ENCODE measurements around the gene NAPG.
"Not testable (repeated sequence)": the region's sequence is repeated elsewhere in the genome, so short reads cannot be mapped to it uniquely, and the experiment has no call there.

NAPG gene

DNA sequence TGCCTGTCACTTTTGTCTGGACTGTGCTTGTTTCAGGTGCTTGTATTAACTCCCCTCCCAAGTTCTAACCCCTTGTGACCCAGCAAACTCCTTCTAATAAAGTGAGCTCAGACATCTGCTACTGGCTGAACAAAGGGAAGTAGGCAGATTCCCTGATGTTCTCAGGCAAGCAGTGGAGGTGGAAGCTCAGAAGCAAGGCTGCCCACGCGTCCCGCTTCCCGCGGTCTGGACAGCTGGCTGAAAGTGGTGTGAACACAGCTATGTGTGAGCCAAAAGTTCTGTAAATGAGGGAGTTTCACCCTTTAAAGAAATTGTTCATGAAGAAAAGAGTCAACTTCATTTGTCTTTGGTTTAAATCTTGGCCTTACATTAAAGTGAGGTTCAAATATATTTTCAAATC lies 40.0 kb downstream of the NAPG start:
- no peak overlapping the region for H3K9ac ChIP-seq (ENCODE audit: low read depth, low read length)
- WGBS = 95% methylated on average over 5 of the region's 5 CpGs
- H3K27me3 ChIP-seq (ENCODE audit: insufficient read depth, low read length) = no peaks in the 10 kb centered on the region

DNA sequence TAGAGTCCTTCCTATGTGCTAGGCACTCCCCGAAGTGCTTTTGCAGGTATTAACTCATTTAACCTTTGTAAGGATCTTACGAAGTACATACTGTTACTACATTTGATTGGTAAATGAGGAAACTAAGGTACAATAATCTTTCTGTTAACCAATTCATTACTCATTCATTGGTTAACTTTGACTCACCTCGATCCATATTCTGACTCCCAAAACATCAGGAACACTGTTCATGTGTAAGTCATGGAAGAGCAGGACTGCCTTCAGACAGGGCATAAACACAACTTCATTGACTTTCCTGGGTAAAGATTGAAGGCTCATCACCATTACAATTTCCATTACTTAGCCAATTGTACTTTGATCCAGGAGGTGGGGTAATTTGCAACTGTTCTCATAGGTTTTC lies 40.6 kb downstream of the NAPG start:
- no peaks in the 10 kb centered on the region for H3K9me3 ChIP-seq (ENCODE audit: insufficient read depth, low read depth, low read length)
- no peak overlapping the region for H3K27ac ChIP-seq (ENCODE audit: low read depth, low read length)
- H3K4me3 ChIP-seq (ENCODE audit: low read length) = no peak overlapping the region
- H3K27me3 ChIP-seq (ENCODE audit: insufficient read depth, low read length) = no peaks in the 10 kb centered on the region
- H3K36me3 ChIP-seq (ENCODE audit: insufficient read depth, low read length) = no peaks in the 10 kb centered on the region
- H3K9ac ChIP-seq (ENCODE audit: low read depth, low read length) = no peak overlapping the region
- no peaks in the 10 kb centered on the region for H3K4me1 ChIP-seq (ENCODE audit: insufficient read depth, low read length)
- 89% methylated on average over 2 of the region's 3 CpGs for WGBS

More for the DNA sequence above, 40.0 kb downstream of the NAPG start:
- H3K36me3 ChIP-seq (ENCODE audit: insufficient read depth, low read length) = no peaks in the 10 kb centered on the region
- H3K4me1 ChIP-seq (ENCODE audit: insufficient read depth, low read length) = no peaks in the 10 kb centered on the region
- H3K4me3 ChIP-seq (ENCODE audit: low read length) = no peak overlapping the region
- no peaks in the 10 kb centered on the region for H3K9me3 ChIP-seq (ENCODE audit: insufficient read depth, low read depth, low read length)
- no peak overlapping the region for H3K27ac ChIP-seq (ENCODE audit: low read depth, low read length)

DNA sequence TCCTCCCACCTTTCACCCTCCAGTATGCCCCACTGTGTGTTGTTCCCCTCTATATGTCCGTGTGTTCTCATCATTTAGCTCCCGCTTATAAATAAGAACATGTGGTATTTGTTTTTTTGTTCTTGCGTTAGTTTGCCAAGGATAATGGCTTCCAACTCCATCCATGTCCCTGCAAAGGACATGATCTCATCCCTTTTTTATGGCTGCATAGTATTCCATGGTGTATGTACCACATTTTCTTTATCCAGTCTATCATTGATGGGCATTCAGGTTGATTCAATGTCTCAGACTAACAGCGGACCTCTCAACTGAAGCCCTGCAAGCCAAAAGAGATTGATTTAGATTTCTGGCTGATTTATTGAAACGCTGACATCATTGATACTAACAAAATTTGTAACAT lies 44.1 kb downstream of the NAPG start:
- H3K27me3 ChIP-seq (ENCODE audit: insufficient read depth, low read length); H3K36me3 ChIP-seq (ENCODE audit: insufficient read depth, low read length); H3K9ac ChIP-seq (ENCODE audit: low read depth, low read length); H3K27ac ChIP-seq (ENCODE audit: low read depth, low read length); H3K4me3 ChIP-seq (ENCODE audit: low read length); H3K4me1 ChIP-seq (ENCODE audit: insufficient read depth, low read length); H3K9me3 ChIP-seq (ENCODE audit: insufficient read depth, low read depth, low read length): not testable (repeated sequence)
- WGBS = 97% methylated on average over 5 of the region's 5 CpGs

DNA sequence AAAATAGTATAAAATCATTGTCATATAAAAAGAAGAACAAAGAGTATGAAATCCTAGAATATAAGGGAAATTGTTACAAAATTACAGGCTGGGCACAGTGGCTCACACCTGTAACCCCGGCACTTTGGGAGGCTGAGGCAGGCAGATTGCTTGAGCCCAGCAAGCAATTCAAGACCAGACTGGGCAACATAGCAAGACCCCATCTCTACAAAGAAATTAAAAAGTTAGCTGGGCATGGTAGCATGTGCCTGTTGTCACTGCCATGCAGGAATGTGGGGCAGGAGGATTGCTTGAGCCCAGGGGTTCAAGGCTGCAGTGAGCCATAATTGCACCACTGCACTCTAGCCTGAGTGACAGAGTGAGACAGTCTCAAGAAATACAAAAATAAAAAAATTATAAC lies 44.8 kb downstream of the NAPG start:
- H3K27ac ChIP-seq (ENCODE audit: low read depth, low read length) = no peak overlapping the region

DNA sequence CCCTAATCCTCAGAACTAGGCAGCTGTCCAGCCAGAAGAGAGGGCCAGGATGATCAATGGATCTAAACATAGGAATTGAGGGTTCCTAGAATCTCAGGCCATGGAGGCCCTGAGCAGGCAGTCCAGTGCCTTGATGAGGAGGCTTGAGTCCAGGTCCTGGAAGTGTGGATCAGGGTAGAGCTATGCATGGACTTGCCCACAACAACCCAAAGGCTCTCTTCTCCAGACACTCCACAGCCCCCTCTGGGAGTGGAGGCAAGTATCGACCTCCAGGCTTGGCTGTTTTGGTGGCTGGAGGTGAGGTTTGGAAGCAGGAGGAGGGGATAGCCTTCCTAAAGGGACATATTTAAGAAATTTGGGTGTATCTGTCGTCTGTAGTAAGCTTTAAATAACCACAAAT lies 45.7 kb downstream of the NAPG start:
- H3K36me3 ChIP-seq (ENCODE audit: insufficient read depth, low read length) = no peaks in the 10 kb centered on the region
- H3K9ac ChIP-seq (ENCODE audit: low read depth, low read length) = no peak overlapping the region
- H3K27me3 ChIP-seq (ENCODE audit: insufficient read depth, low read length) = no peaks in the 10 kb centered on the region
- H3K4me1 ChIP-seq (ENCODE audit: insufficient read depth, low read length) = no peaks in the 10 kb centered on the region
- H3K9me3 ChIP-seq (ENCODE audit: insufficient read depth, low read depth, low read length) = no peaks in the 10 kb centered on the region
- no peak overlapping the region for H3K4me3 ChIP-seq (ENCODE audit: low read length)
- no peak overlapping the region for H3K27ac ChIP-seq (ENCODE audit: low read depth, low read length)
- WGBS = 88% methylated on average over 2 of the region's 2 CpGs

More for the DNA sequence above, 44.8 kb downstream of the NAPG start:
- no peaks in the 10 kb centered on the region for H3K4me1 ChIP-seq (ENCODE audit: insufficient read depth, low read length)
- H3K9ac ChIP-seq (ENCODE audit: low read depth, low read length) = no peak overlapping the region
- H3K9me3 ChIP-seq (ENCODE audit: insufficient read depth, low read depth, low read length) = no peaks in the 10 kb centered on the region
- H3K4me3 ChIP-seq (ENCODE audit: low read length) = no peak overlapping the region
- no peaks in the 10 kb centered on the region for H3K36me3 ChIP-seq (ENCODE audit: insufficient read depth, low read length)
- 97% methylated on average over 1 of the region's 1 CpG for WGBS
- H3K27me3 ChIP-seq (ENCODE audit: insufficient read depth, low read length) = no peaks in the 10 kb centered on the region

DNA sequence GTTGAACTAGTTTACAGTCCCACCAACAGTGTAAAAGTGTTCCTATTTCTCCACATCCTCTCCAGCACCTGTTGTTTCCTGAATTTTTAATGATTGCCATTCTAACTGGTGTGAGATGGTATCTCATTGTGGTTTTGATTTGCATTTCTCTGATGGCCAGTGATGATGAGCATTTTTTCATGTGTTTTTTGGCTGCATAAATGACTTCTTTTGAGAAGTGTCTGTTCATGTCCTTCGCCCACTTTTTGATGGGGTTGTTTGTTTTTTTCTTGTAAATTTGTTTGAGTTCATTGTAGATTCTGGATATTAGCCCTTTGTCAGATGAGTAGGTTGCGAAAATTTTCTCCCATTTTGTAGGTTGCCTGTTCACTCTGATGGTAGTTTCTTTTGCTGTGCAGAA lies 47.4 kb downstream of the NAPG start:
- not testable (repeated sequence) for H3K9me3 ChIP-seq (ENCODE audit: insufficient read depth, low read depth, low read length); H3K27ac ChIP-seq (ENCODE audit: low read depth, low read length); H3K36me3 ChIP-seq (ENCODE audit: insufficient read depth, low read length); H3K4me3 ChIP-seq (ENCODE audit: low read length); H3K4me1 ChIP-seq (ENCODE audit: insufficient read depth, low read length); H3K9ac ChIP-seq (ENCODE audit: low read depth, low read length); H3K27me3 ChIP-seq (ENCODE audit: insufficient read depth, low read length)
- WGBS = no CpG with 5 or more reads among the region's 2 CpGs

DNA sequence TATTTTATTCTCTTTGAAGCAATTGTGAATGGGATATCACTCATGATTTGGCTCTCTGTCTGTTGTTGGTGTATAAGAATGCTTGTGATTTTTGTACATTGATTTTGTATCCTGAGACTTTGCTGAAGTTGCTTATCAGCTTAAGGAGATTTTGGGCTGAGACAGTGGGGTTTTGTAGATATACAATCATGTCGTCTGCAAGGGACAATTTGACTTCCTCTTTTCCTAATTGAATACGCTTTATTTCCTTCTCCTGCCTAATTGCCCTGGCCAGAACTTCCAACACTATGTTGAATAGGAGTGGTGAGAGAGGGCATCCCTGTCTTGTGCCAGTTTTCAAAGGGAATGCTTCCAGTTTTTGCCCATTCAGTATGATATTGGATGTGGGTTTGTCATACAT lies 48.6 kb downstream of the NAPG start:
- WGBS = no CpG with 5 or more reads among the region's 2 CpGs
- not testable (repeated sequence) for H3K27ac ChIP-seq (ENCODE audit: low read depth, low read length)

DNA sequence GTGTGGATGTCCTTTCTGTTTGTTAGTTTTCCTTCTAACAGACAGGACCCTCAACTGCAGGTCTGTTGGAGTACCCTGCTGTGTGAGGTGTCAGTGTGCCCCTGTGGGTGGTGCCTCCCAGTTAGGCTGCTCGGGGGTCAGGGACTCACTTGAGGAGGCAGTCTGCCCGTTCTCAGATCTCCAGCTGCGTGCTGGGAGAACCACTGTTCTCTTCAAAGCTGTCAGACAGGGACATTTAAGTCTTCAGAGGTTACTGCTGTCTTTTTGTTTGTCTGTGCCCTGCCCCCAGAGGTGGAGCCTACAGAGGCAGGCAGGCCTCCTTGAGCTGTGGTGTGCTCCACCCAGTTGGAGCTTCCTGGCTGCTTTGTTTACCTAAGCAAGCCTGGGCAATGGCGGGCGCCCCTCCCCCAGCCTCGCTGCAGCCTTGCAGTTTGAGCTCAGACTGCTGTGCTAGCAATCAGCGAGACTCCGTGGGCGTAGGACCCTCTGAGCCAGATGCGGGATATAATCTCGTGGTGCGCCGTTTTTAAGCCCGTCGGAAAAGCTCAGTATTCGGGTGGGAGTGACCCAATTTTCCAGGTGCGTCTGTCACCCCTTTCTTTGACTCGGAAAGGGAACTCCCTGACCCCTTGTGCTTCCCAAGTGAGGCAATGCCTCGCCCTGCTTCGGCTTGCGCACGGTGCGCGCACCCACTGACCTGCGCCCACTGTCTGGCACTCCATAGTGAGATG lies 52.2 kb downstream of the NAPG start:
- WGBS = 70% methylated on average over 25 of the region's 25 CpGs
- not testable (repeated sequence) for H3K27ac ChIP-seq (ENCODE audit: low read depth, low read length)

More for the DNA sequence above, 48.6 kb downstream of the NAPG start:
- not testable (repeated sequence) for H3K27me3 ChIP-seq (ENCODE audit: insufficient read depth, low read length); H3K9ac ChIP-seq (ENCODE audit: low read depth, low read length); H3K4me3 ChIP-seq (ENCODE audit: low read length); H3K4me1 ChIP-seq (ENCODE audit: insufficient read depth, low read length); H3K9me3 ChIP-seq (ENCODE audit: insufficient read depth, low read depth, low read length); H3K36me3 ChIP-seq (ENCODE audit: insufficient read depth, low read length)

DNA sequence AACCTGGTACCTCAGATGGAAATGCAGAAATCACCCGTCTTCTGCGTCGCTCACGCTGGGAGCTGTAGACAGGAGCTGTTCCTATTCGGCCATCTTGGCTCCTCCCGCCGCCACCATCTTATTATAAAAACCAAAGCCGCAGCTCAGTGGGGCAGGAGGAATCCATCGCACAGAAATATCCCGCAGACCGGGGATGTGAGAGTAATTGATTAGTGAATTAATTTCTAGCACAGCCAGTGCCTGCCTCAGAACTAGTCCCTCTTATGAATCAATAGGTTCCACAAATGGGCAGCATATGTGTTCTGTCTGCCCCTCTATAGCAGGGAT lies 52.7 kb downstream of the NAPG start:
- H3K27me3 ChIP-seq (ENCODE audit: insufficient read depth, low read length); H3K27ac ChIP-seq (ENCODE audit: low read depth, low read length); H3K9ac ChIP-seq (ENCODE audit: low read depth, low read length); H3K36me3 ChIP-seq (ENCODE audit: insufficient read depth, low read length); H3K4me3 ChIP-seq (ENCODE audit: low read length); H3K4me1 ChIP-seq (ENCODE audit: insufficient read depth, low read length): not testable (repeated sequence)
- 95% methylated on average over 11 of the region's 11 CpGs for whole genome bisulfite sequencing
- peaks cover 24% of the 10 kb centered on the region for H3K9me3 ChIP-seq (ENCODE audit: insufficient read depth, low read depth, low read length)

More for the DNA sequence above, 52.2 kb downstream of the NAPG start:
- H3K4me3 ChIP-seq (ENCODE audit: low read length); H3K27me3 ChIP-seq (ENCODE audit: insufficient read depth, low read length); H3K36me3 ChIP-seq (ENCODE audit: insufficient read depth, low read length); H3K9ac ChIP-seq (ENCODE audit: low read depth, low read length); H3K4me1 ChIP-seq (ENCODE audit: insufficient read depth, low read length): not testable (repeated sequence)
- H3K9me3 ChIP-seq (ENCODE audit: insufficient read depth, low read depth, low read length) = peaks cover 24% of the 10 kb centered on the region

DNA sequence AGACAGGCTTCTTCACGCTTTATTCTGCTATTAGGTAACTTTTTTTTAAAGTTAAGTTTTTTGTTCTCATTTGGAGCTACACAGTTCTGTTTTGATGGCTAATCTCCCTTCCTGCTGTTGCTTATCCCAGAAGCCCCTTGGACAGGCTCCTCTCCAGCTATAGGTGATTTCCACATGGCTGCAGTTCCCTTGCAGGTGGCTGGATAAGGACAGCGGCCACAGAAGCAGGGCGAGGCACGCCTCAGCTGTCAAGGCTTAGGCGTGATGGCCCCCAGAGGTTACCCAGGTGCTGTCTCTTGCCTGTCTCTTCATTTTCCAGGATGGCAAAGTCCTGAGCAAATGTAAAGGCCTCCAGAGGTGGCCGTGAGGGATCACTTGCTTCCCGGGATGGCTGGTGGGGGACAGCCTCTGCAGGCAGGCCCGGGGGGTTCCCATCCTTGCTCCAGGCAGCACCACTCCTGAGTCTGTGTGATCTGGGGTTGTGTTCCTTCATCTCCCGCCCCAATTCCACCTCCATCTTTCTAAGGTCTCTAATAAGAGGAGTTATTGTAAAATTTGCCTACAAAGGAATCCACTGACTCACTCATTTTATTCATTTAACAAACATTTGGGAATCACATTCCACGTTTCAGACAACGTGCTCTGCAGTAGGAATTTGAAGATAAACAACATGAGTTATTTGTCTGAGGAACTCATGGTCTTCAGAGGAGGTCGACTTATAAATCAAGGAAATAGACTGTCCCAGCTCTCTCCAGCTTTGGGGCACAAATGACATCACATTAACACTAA lies 53.4 kb downstream of the NAPG start:
- H3K4me1 ChIP-seq (ENCODE audit: insufficient read depth, low read length) = no peaks in the 10 kb centered on the region
- no peak overlapping the region for H3K4me3 ChIP-seq (ENCODE audit: low read length)
- peaks cover 24% of the 10 kb centered on the region for H3K9me3 ChIP-seq (ENCODE audit: insufficient read depth, low read depth, low read length)
- H3K9ac ChIP-seq (ENCODE audit: low read depth, low read length) = no peak overlapping the region
- WGBS = 85% methylated on average over 11 of the region's 12 CpGs
- H3K36me3 ChIP-seq (ENCODE audit: insufficient read depth, low read length) = no peaks in the 10 kb centered on the region
- H3K27me3 ChIP-seq (ENCODE audit: insufficient read depth, low read length) = no peaks in the 10 kb centered on the region
- H3K27ac ChIP-seq (ENCODE audit: low read depth, low read length) = no peak overlapping the region

DNA sequence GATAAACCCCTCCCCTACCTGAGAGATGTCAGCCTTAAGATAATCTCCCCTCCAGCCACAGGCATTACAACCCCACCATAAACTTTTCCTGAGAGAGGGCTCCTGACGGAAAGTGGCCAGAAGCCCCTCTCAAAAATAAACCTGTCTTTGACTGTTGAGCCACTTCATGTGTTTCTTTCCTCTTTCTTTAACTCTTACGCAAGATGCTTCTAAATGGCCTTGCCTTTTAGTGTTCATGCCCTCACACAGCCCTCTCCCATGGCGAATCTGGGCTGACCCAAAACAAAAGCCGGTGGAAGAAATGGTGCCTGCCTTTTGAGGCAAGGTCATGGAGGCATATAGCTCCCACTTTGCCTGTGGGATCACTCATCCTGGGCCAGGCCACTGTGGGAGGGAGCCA lies 54.4 kb downstream of the NAPG start:
- no peaks in the 10 kb centered on the region for H3K36me3 ChIP-seq (ENCODE audit: insufficient read depth, low read length)
- peaks cover 24% of the 10 kb centered on the region for H3K9me3 ChIP-seq (ENCODE audit: insufficient read depth, low read depth, low read length)
- H3K27ac ChIP-seq (ENCODE audit: low read depth, low read length) = no peak overlapping the region
- WGBS = 97% methylated on average over 4 of the region's 4 CpGs
- H3K27me3 ChIP-seq (ENCODE audit: insufficient read depth, low read length) = no peaks in the 10 kb centered on the region
- no peak overlapping the region for H3K9ac ChIP-seq (ENCODE audit: low read depth, low read length)
- no peak overlapping the region for H3K4me3 ChIP-seq (ENCODE audit: low read length)
- H3K4me1 ChIP-seq (ENCODE audit: insufficient read depth, low read length) = no peaks in the 10 kb centered on the region
